Colonic mucosa (tissue), 4 donors: Measurements from ENCODE around the gene PTK6. TPM values are rescaled to one million over a fixed set of nuclear protein-coding genes. Genes with fewer than 3 reads are reported as not detected.

ENCODE experiments used
- DNase-seq: peaks from one replicate; pipeline ENCODE4 v3.0.0-alpha.2; 2020
- H3K27ac ChIP-seq: fragments of 200-600 bp; one replicate; pipeline ENCODE4 v1.8.0; 2021
- H3K27me3 ChIP-seq: fragments of 200-600 bp; one replicate; pipeline ENCODE4 v1.8.0; 2021
- H3K36me3 ChIP-seq: fragments of 200-600 bp; one replicate; pipeline ENCODE4 v1.8.0; 2021
- H3K4me1 ChIP-seq: fragments of 200-600 bp; one replicate; pipeline ENCODE4 v1.8.0; 2021; ENCODE audit warnings: mild to moderate bottlenecking
- H3K4me3 ChIP-seq: fragments of 200-600 bp; one replicate; pipeline ENCODE4 v1.8.0; 2021
- H3K9ac ChIP-seq, 2 donors: one replicate each; pipeline ENCODE4 v1.7.0; 2013; ENCODE audit warnings: control low read depth in 2 of 2, low read depth in 2 of 2, low read length in 2 of 2
- H3K9me3 ChIP-seq: fragments of 200-600 bp; one replicate; pipeline ENCODE4 v1.8.0; 2021
- intact Hi-C: fragments of 100-400 bp; cut with DNase I; formaldehyde crosslinking; loops from one replicate; pipeline ENCODE4 v1.14.1; 2022
- total RNA-seq, 2 donors: library from RNA; stranded (reverse); fragmentation: NEBNext Ultra II Directional in 1 of 2; extraction: Animal tissue kit (Norgen Biotek cat#: 25700) in 1 of 2; gene quantifications; one replicate each; pipeline ENCODE4 v1.2.1, GENCODE V29; 2021
- TF ChIP-seq, protein P1 (sequence below): fragments of 200-600 bp; IDR thresholded peaks from one replicate; pipeline ENCODE4 v1.8.0; 2022; ENCODE audit warnings: antibody characterized with exemption, mild to moderate bottlenecking
- donor health status: healthy.
- donor health status: DM: no; HTN: no; CAD: no.
- donor health status: DM: no; HTN: no; CAD: no.

The PTK6 gene
- total RNA-seq, 2 donors from 2014 or later: 69.0 to 91.1 TPM

- H3K9me3 ChIP-seq: no peaks in the 10 kb centered on the region
- TF ChIP-seq, protein P1, sequence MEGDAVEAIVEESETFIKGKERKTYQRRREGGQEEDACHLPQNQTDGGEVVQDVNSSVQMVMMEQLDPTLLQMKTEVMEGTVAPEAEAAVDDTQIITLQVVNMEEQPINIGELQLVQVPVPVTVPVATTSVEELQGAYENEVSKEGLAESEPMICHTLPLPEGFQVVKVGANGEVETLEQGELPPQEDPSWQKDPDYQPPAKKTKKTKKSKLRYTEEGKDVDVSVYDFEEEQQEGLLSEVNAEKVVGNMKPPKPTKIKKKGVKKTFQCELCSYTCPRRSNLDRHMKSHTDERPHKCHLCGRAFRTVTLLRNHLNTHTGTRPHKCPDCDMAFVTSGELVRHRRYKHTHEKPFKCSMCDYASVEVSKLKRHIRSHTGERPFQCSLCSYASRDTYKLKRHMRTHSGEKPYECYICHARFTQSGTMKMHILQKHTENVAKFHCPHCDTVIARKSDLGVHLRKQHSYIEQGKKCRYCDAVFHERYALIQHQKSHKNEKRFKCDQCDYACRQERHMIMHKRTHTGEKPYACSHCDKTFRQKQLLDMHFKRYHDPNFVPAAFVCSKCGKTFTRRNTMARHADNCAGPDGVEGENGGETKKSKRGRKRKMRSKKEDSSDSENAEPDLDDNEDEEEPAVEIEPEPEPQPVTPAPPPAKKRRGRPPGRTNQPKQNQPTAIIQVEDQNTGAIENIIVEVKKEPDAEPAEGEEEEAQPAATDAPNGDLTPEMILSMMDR: no peak
- DNase-seq: peak; percentile 93
- H3K4me1 ChIP-seq: peaks cover 5% of the 10 kb centered on the region
- H3K36me3 ChIP-seq: no peaks in the 10 kb centered on the region
- peak overlapping the region; percentile 95 to 96 for H3K9ac ChIP-seq
- peak overlapping the region; percentile 97 for H3K27ac ChIP-seq
- no peaks in the 10 kb centered on the region for H3K27me3 ChIP-seq
- intact Hi-C loops: no loop called here
- H3K4me3 ChIP-seq: peak overlapping the region; percentile 91
Measured at GRCh38 chr20:63520934-63521601, 16.1 kb downstream of the PTK6 start.

DNA sequence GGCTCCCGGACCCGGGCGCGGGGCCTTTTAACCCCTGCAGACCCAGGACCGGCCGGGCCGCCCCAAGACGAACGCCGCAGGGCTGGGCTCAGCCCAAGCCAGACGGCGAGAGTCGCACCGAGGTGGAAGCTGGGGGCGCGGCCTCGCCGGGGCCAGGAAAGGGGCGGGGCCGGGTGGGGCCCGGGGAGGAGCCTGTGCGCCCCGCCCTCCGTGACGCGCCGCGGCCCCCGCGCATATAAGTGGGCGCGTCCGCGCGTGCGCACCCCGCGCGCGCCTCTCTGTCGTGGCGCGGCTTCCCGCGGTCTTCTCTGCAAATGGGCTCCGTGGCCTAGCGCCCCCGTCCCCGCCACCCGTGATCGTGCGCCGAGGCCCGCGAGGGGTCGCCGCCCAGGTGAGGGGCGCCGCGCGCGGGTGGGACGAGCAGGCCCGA lies 16.7 kb downstream of the PTK6 start, which contains the start of gene PPDPF:
Gene PPDPF (plus strand): TSS at position 262 of the 430 bp plus-strand sequence. CDS start 544 bp downstream, outside the sequence.
- Histone ChIP-seq H3K27ac (peak within 1 kb of the TSS; percentile 97), H3K4me3 (peak within 1 kb of the TSS; percentile 91), H3K27me3 (no peaks in the 10 kb centered on the region), H3K9ac (peak within 1 kb of the TSS; percentile 95 to 96), H3K4me1 (peaks cover 5% of the 10 kb centered on the region), H3K36me3 (no peaks in the 10 kb centered on the region), H3K9me3 (no peaks in the 10 kb centered on the region)
- peak; percentile 84 for DNase-seq
- intact Hi-C loops: no loop called here
- TF ChIP-seq, protein P1: no peak

DNA sequence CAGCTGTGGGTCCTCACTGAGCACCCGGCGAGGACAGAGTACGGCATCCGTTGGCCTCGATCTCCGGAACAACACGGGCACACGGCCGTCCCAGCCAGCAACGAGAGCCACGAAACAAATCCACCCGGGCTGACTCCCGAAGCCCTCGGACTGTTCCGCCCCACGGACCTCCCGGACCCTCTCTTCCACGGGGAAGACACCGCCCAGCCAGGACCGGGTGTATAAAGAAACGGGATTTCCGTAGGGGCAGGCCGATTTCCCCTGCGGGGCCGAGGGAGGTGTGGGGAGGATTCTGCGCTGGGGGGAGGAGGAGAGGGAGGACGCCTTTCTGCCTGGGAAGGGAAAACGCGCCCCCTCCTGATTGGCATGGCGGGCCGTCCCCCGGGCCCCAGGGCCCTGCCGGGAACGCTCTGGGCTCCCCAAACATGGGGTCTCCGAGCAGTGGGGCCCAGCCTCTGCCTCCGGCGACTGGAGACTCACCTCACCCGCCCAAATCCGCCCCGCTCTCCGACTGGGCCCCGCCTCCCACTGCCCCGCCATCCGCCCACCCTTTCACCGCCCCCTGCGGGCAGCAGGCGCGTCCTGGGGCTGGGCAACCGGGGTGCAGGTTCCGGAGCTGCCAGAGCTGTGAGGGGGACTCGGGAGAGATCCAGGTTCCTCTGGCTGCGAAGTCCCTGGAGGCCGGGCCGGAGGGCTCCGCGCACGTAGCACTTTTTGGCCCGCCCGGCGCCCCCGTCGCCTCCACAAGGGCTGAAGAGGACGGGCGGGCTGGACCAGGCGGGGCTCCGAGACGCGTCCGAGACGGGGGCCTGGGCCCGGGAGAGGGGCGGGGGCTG lies 17.3 kb downstream of the PTK6 start:
- DNase-seq: peak; percentile 68
- TF ChIP-seq, protein P1: no peak
- intact Hi-C loops: no loop called here
- Histone ChIP-seq H3K4me1 (peaks cover 5% of the 10 kb centered on the region), H3K9me3 (no peaks in the 10 kb centered on the region), H3K9ac (peak overlapping the region; percentile 61 to 70), H3K4me3 (peak overlapping the region; percentile 91), H3K27me3 (no peaks in the 10 kb centered on the region), H3K36me3 (no peaks in the 10 kb centered on the region), H3K27ac (peak overlapping the region; percentile 97)

- no peaks in the 10 kb centered on the region for H3K36me3 ChIP-seq
- H3K9me3 ChIP-seq: no peaks in the 10 kb centered on the region
- intact Hi-C loops: no loop called here
- no peaks in the 10 kb centered on the region for H3K27me3 ChIP-seq
- H3K4me1 ChIP-seq: peaks cover 5% of the 10 kb centered on the region
- TF ChIP-seq, protein P1: no peak
- H3K9ac ChIP-seq: peak overlapping the region; percentile 61 to 70
- no peak for DNase-seq
- H3K4me3 ChIP-seq: peak overlapping the region; percentile 91
- no peak overlapping the region for H3K27ac ChIP-seq
Measured at GRCh38 chr20:63518946-63519667, 18.1 kb downstream of the PTK6 start.

DNA sequence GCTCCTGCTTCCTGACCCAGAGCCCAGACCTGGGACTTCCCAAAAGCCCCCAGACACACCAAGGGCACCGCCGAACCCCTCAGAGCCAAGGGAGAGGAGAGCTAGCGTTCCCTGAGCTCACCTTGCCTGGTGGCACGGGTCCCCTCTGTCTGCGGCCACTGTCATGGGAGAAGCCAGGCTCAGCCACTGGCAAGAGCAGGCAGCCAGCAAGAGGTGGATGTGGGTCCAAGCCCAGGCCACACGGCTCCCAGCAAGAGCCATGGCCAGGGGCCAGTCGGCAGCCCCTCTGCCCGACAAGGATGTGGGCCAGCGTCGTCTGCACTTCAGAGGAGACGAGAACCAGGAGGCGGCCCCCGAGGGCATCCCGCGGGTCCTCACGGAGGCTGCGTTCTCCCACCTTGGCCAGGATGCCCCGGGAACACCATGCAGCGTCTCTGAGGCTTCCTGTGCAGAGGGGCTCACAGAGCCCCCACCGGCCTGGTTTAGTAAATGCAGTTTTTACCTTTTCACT lies 18.8 kb downstream of the PTK6 start:
- H3K27me3 ChIP-seq: no peaks in the 10 kb centered on the region
- peaks cover 5% of the 10 kb centered on the region for H3K4me1 ChIP-seq
- no peaks in the 10 kb centered on the region for H3K9me3 ChIP-seq
- no peaks in the 10 kb centered on the region for H3K36me3 ChIP-seq
- H3K9ac ChIP-seq: no peak overlapping the region
- DNase-seq: no peak
- H3K27ac ChIP-seq: no peak overlapping the region
- TF ChIP-seq, protein P1: no peak
- intact Hi-C loops: no loop called here
- H3K4me3 ChIP-seq: no peak overlapping the region
